Measurements from ENCODE around the gene FBN2.

GRCh38 chr5:128380337-128380736, 157.7 kb downstream of the FBN2 start:
- TF ChIP-seq CTCF (IDR thresholded peaks at IDR 0.05) (no peak), POLR2A (IDR thresholded peaks at IDR 0.05) (no peak)
